Activated CD4-positive, alpha-beta T cell treated with anti-CD3 and anti-CD28 coated beads, Interleukin-2, amount 10 ng/mL, durations not matched to agents 24 days and 14 days (primary cell): ENCODE measurements around the gene PBX4. TPM values are rescaled to one million over a fixed set of nuclear protein-coding genes. Genes with fewer than 3 reads are reported as not detected.

Experiments
- DNase-seq: peaks from one replicate; pipeline ENCODE4 v3.0.0; 2022
- H3K27ac Mint-ChIP-seq: one replicate; pipeline ENCODE4 v1.8.0; 2022; ENCODE audit warnings: mild to moderate bottlenecking, mixed read lengths
- H3K27me3 Mint-ChIP-seq: one replicate; pipeline ENCODE4 v1.8.0; 2022; ENCODE audit warnings: mixed read lengths
- H3K36me3 Mint-ChIP-seq: one replicate; pipeline ENCODE4 v1.8.0; 2022; ENCODE audit warnings: low read depth, mild to moderate bottlenecking, mixed read lengths
- H3K4me1 Mint-ChIP-seq: one replicate; pipeline ENCODE4 v1.8.0; 2021; ENCODE audit warnings: mixed read lengths
- H3K4me3 Mint-ChIP-seq: one replicate; pipeline ENCODE4 v1.8.0; 2022; ENCODE audit warnings: mild to moderate bottlenecking, moderate library complexity, mixed read lengths
- H3K9me3 Mint-ChIP-seq: one replicate; pipeline ENCODE4 v1.8.0; 2021; ENCODE audit warnings: mixed read lengths
- intact Hi-C: fragments of 100-400 bp; cut with micrococcal nuclease; formaldehyde crosslinking; loops from one replicate; pipeline ENCODE4 v1.15.1; 2023
- total RNA-seq: library from RNA; stranded (reverse); gene quantifications from 2 replicates; pipeline ENCODE4 v1.2.3, GENCODE V29; 2022

PBX4 gene
- total RNA-seq, 1 donor from 2014 or later = 20.5 TPM

DNA sequence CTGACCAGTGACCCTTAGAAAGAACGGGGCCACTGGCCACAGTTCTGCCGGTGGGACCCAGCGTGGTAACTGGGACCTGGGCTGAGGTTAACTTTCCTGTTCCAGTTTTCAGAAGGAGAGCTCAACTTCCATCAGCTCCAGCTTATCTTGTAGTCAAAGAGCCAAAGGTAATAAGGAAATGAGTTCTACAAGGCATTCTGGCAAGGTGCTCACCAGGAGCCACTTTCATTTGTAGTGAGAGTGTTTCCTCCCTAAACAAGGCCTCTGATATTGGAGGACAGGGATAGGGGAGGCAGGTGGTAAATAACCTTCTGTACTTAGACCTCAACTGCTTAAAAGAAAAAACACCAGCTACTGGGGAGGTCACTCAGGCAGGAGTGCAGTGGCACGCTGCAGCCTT is 38.1 kb downstream of the PBX4 start:
- peaks cover 19% of the 10 kb centered on the region for H3K4me1 Mint-ChIP-seq
- no peak overlapping the region for H3K27ac Mint-ChIP-seq
- no peak overlapping the region for H3K4me3 Mint-ChIP-seq
- no peaks in the 10 kb centered on the region for H3K27me3 Mint-ChIP-seq
- DNase-seq = no peak
- peaks cover 19% of the 10 kb centered on the region for H3K36me3 Mint-ChIP-seq
- intact Hi-C loops = no loop called here
- H3K9me3 Mint-ChIP-seq = no peaks in the 10 kb centered on the region

DNA sequence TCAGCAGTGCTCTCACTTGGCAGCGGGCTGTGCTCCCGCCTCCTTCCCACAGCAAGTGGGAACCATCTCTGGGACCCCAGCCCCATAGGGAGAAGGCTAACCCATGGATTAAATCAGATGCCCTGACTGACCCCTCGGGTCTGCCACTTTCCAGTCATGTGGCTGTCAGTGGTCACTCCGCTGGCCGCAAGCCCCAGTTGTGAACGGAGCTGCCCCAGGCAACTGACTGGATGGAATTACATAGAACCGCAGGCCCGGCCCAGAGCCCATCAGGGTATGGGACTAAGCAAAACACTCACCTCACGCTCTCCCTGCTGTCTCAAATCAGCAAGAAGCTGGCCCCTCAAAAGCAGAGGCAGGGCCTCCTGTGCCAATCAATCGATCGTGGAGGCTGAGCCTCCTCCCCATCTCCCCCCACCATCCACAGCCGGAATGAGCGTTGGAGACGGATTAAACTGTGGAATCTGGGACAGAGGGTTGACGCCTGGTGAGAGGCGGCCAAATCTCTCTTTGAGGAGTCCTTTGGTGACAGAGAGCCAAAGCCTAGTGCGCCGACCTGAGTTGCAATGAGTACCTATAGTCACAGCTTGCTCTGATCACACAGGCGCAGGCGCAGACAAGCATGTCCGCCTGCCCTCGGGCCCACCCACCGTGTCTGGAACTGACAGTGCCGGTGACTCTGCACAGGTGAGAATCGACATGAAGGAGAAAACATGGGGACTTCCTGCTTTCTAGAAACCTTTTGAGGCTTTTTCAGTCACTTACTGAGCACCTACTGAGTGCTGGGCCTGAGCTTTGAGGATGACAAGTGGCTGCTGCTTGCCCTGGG is 38.7 kb downstream of the PBX4 start:
- Mint-ChIP-seq H3K36me3 (peaks cover 18% of the 10 kb centered on the region), H3K27me3 (no peaks in the 10 kb centered on the region), H3K4me3 (no peak overlapping the region), H3K4me1 (peaks cover 18% of the 10 kb centered on the region), H3K9me3 (no peaks in the 10 kb centered on the region), H3K27ac (peak overlapping the region; percentile 25)
- intact Hi-C loops = no loop called here
- DNase-seq = no peak

- Mint-ChIP-seq H3K4me1 (peaks cover 18% of the 10 kb centered on the region), H3K27ac (no peak overlapping the region), H3K27me3 (no peaks in the 10 kb centered on the region), H3K4me3 (no peak overlapping the region), H3K9me3 (no peaks in the 10 kb centered on the region), H3K36me3 (peaks cover 17% of the 10 kb centered on the region)
- intact Hi-C loops = no loop called here
- no peak for DNase-seq
Observed at GRCh38 chr19:19578252-19578651, 40.2 kb downstream of the PBX4 start.

DNA sequence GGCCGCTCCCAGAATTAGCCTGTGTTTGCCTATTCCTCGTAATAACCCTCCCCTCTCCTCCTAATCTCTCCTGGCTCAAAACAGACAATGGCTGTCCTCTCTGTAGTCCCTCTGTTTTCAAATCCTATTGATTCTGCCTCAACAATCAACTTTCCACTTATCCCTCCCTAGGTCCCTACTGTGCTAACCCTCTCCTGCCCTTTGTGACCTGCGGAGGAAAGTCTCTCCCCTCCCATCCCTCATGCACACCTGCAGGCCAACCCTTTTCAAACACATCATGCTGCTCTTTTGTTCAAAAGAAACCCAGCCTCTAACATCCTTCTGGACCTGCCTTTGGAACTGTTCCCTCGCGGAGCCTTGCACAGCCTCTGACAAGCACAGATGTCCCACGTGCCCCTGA is 43.1 kb downstream of the PBX4 start:
- intact Hi-C loops = no loop called here
- Mint-ChIP-seq H3K27ac (peak overlapping the region; percentile 1), H3K27me3 (no peaks in the 10 kb centered on the region), H3K9me3 (no peaks in the 10 kb centered on the region), H3K4me3 (no peak overlapping the region), H3K36me3 (peaks cover 14% of the 10 kb centered on the region), H3K4me1 (peaks cover 2% of the 10 kb centered on the region)
- DNase-seq = no peak

GRCh38 chr19:19571071-19571786 is 47.3 kb downstream of the PBX4 start:
- Mint-ChIP-seq H3K27ac (peak overlapping the region; percentile 51), H3K4me1 (peaks cover 5% of the 10 kb centered on the region), H3K27me3 (no peaks in the 10 kb centered on the region), H3K4me3 (no peak overlapping the region), H3K36me3 (peaks cover 38% of the 10 kb centered on the region), H3K9me3 (no peaks in the 10 kb centered on the region)
- intact Hi-C loops = no loop called here
- no peak for DNase-seq

- H3K4me1 Mint-ChIP-seq = peaks cover 5% of the 10 kb centered on the region
- no peak overlapping the region for H3K27ac Mint-ChIP-seq
- peaks cover 36% of the 10 kb centered on the region for H3K36me3 Mint-ChIP-seq
- H3K9me3 Mint-ChIP-seq = no peaks in the 10 kb centered on the region
- no peak overlapping the region for H3K4me3 Mint-ChIP-seq
- intact Hi-C loops = no loop called here
- no peaks in the 10 kb centered on the region for H3K27me3 Mint-ChIP-seq
- DNase-seq = no peak
Observed at GRCh38 chr19:19570571-19570970, 47.9 kb downstream of the PBX4 start.

- Mint-ChIP-seq H3K9me3 (no peaks in the 10 kb centered on the region), H3K27me3 (no peaks in the 10 kb centered on the region), H3K27ac (peak overlapping the region; percentile 26), H3K4me1 (peaks cover 7% of the 10 kb centered on the region), H3K4me3 (no peak overlapping the region), H3K36me3 (peaks cover 49% of the 10 kb centered on the region)
- no peak for DNase-seq
- intact Hi-C loops = no loop called here
Observed at GRCh38 chr19:19568802-19569756, 49.4 kb downstream of the PBX4 start.

- Mint-ChIP-seq H3K4me1 (peaks cover 9% of the 10 kb centered on the region), H3K27ac (no peak overlapping the region), H3K9me3 (no peaks in the 10 kb centered on the region), H3K4me3 (no peak overlapping the region), H3K36me3 (peaks cover 55% of the 10 kb centered on the region), H3K27me3 (no peaks in the 10 kb centered on the region)
- no peak for DNase-seq
- intact Hi-C loops = no loop called here
Observed at GRCh38 chr19:19567391-19567790, 51.1 kb downstream of the PBX4 start.

GRCh38 chr19:19566306-19566705 is 52.2 kb downstream of the PBX4 start:
- no peaks in the 10 kb centered on the region for H3K9me3 Mint-ChIP-seq
- intact Hi-C loops = no loop called here
- H3K36me3 Mint-ChIP-seq = peaks cover 65% of the 10 kb centered on the region
- no peak for DNase-seq
- no peaks in the 10 kb centered on the region for H3K27me3 Mint-ChIP-seq
- no peak overlapping the region for H3K27ac Mint-ChIP-seq
- H3K4me3 Mint-ChIP-seq = no peak overlapping the region
- H3K4me1 Mint-ChIP-seq = peaks cover 12% of the 10 kb centered on the region

DNA sequence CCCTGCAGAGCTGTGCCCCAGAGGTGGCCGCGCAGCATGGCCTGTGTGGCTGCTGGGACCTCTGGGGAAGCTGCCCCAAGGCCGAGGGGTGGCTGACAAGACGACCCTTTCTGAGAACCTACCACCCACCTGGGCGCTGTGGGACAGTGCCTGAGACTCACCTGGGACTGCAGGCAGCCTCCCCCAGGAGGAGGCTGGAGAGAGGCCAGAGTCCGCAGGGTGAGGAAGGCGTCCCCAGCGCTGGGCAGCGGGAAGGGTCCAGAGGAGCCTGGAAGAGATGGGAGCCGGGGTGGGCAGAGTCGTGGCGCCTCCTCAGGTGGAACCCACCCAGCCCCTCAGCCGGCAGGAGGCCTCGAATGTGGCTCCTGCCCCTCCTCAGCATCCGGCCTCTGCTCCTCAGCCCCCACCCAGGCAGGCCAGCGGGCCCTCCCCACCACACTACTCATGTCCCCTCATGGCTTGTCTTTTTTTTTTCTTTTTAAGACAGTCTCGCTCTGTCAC is 55.1 kb downstream of the PBX4 start:
- intact Hi-C loops = no loop called here
- no peak for DNase-seq
- peaks cover 55% of the 10 kb centered on the region for H3K36me3 Mint-ChIP-seq
- H3K27ac Mint-ChIP-seq = no peak overlapping the region
- H3K9me3 Mint-ChIP-seq = no peaks in the 10 kb centered on the region
- H3K4me1 Mint-ChIP-seq = peaks cover 20% of the 10 kb centered on the region
- H3K27me3 Mint-ChIP-seq = no peaks in the 10 kb centered on the region
- no peak overlapping the region for H3K4me3 Mint-ChIP-seq

GRCh38 chr19:19562665-19563347 is 55.7 kb downstream of the PBX4 start:
- H3K36me3 Mint-ChIP-seq = peaks cover 54% of the 10 kb centered on the region
- DNase-seq = peak; percentile 73
- no peak overlapping the region for H3K4me3 Mint-ChIP-seq
- H3K9me3 Mint-ChIP-seq = no peaks in the 10 kb centered on the region
- peaks cover 20% of the 10 kb centered on the region for H3K4me1 Mint-ChIP-seq
- intact Hi-C loops = no loop called here
- no peak overlapping the region for H3K27ac Mint-ChIP-seq
- no peaks in the 10 kb centered on the region for H3K27me3 Mint-ChIP-seq

DNA sequence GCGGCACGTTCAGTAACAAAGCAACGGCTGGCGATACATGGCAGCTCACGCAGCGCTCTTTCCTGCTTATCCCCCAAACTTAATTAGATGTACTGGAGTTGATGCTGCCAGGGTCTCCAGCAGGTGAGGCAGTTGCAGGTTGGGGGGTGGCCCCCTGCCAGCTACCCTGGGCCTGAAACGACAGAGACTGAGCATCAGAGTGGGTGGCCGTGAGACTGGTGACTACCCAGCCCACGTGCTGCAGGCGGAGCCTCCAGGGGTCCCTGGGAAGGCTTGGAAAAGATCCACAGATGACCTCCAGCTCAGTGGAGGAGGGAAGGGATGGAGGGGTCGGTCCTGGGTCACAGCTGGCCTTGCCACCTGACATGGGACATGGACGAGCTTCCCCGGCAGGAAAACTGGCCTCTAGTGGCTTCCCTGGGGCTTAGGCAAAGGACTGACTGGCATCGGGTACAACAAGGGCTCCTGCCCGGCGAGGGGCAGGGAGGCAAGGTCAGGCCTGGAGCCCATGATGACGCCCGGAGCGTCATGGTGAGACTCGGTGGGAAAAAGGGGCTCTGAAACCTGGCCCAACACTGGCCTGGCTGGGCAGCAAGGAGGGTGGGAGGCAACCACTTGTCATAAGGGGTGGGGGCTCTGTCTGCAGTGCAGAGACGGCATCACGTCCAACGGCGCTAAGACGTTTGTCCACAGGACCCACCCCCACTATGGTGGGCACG is 56.4 kb downstream of the PBX4 start:
- H3K4me1 Mint-ChIP-seq = peaks cover 20% of the 10 kb centered on the region
- H3K4me3 Mint-ChIP-seq = no peak overlapping the region
- no peak for DNase-seq
- H3K27me3 Mint-ChIP-seq = no peaks in the 10 kb centered on the region
- intact Hi-C loops = no loop called here
- H3K27ac Mint-ChIP-seq = no peak overlapping the region
- H3K36me3 Mint-ChIP-seq = peaks cover 50% of the 10 kb centered on the region
- no peaks in the 10 kb centered on the region for H3K9me3 Mint-ChIP-seq

DNA sequence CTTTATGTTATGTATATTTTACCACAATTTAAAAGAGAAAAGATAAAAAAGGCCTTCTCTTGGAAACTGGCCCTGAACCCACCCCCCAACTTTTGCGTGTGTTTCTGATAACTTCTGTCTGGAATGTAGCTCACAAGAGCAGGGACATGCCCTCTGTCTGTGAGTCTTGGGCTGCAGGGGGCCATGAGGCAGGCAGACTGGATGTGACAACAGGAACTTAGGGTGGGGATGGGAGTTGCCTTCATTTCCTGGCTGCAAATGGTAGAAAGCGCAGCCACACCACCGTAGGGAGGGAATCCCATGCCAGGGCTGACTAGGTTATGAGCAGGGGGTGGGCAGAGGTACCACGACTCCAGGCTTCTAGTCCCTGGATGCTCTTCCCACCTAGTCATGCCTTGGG is 58.6 kb downstream of the PBX4 start:
- Mint-ChIP-seq H3K4me1 (peaks cover 17% of the 10 kb centered on the region), H3K36me3 (peaks cover 38% of the 10 kb centered on the region), H3K9me3 (no peaks in the 10 kb centered on the region), H3K4me3 (no peak overlapping the region), H3K27me3 (no peaks in the 10 kb centered on the region), H3K27ac (no peak overlapping the region)
- DNase-seq = no peak
- intact Hi-C loops = no loop called here
